Psoas muscle (tissue), 8 donors: ENCODE measurements around the gene ANGEL1. TPM values are rescaled to one million over a fixed set of nuclear protein-coding genes. Genes with fewer than 3 reads are reported as not detected.

Experiments used
- ATAC-seq, 4 donors: fragments of 200-7000 bp; cut with Tn5 transposase; one replicate each; pipeline ENCODE4 v1.9.1; 2020; ENCODE audit warnings: moderate library complexity in 3 of 4, mild to moderate bottlenecking in 2 of 4
- DNase-seq, 2 donors: peaks; one replicate each; pipeline ENCODE4 v3.0.0-alpha.2; 2020
- H3K27ac ChIP-seq: fragments of 200-600 bp; one replicate; pipeline ENCODE4 v1.8.0; 2022
- H3K27me3 ChIP-seq, 3 donors: fragments of 200-600 bp in 1 of 3; one replicate each; pipeline versions ENCODE4 v1.6.1 to v1.8.0; 2013 to 2022; ENCODE audit warnings: low read length in 2 of 3, mild to moderate bottlenecking in 2 of 3, moderate library complexity in 1 of 3; ENCODE audit not compliant: insufficient read depth in 3 of 3
- H3K36me3 ChIP-seq, 2 donors: fragments of 200-600 bp in 1 of 2; one replicate each; pipeline versions ENCODE4 v1.6.1 to v1.8.0; 2013 to 2022; ENCODE audit warnings: low read depth in 1 of 2, mild to moderate bottlenecking in 1 of 2, moderate library complexity in 1 of 2; ENCODE audit not compliant: insufficient read depth in 1 of 2
- H3K4me1 ChIP-seq: fragments of 200-600 bp; one replicate; pipeline ENCODE4 v1.8.0; 2022
- H3K4me3 ChIP-seq: fragments of 200-600 bp; one replicate; pipeline ENCODE4 v1.8.0; 2022; ENCODE audit warnings: mild to moderate bottlenecking
- H3K9me3 ChIP-seq: fragments of 200-600 bp; one replicate; pipeline ENCODE4 v1.8.0; 2022
- WGBS, 3 donors: extraction: QIAGEN DNeasy Blood & Tissue Kit; methylation state at CpG; one replicate each; pipeline versions ENCODE4 v1.1.6 to v1.1.7; 2013; 5-methylcytosine and 5-hydroxymethylcytosine counted together
- intact Hi-C, 2 donors: fragments of 100-400 bp; cut with DNase I; formaldehyde crosslinking; loops; one replicate each; pipeline versions ENCODE4 v1.11.0 to v1.14.2; 2022
- polyA plus RNA-seq, 3 donors: library from polyadenylated mRNA; stranded (reverse); fragments of 200-250 nt; gene quantifications; one replicate each; pipeline ENCODE4 v1.2.3, GENCODE V29; 2013
- total RNA-seq, 4 donors: library from RNA; stranded (reverse); fragmentation: NEBNext Ultra II Directional in 2 of 4; extraction: Animal tissue kit (Norgen Biotek cat#: 25700) in 2 of 4; gene quantifications; one replicate each; pipeline versions ENCODE4 v1.2.1 to v1.2.4, GENCODE V29; 2021 to 2023
- TF ChIP-seq, protein P1 (sequence below): fragments of 200-600 bp; IDR thresholded peaks from one replicate; pipeline ENCODE4 v1.8.0; 2022; ENCODE audit warnings: antibody characterized with exemption
- donor health status: healthy with polysubstance abuse.
- donor health status: DM: no; HTN: no; CAD: no; lungs with moderate emphysema.
- donor health status: Bipolar disorder and iron deficiency.
- donor health status: healthy.
- donor health status: DM: yes; HTN: yes; CAD: no.
- donor health status: DM: no; HTN: no; CAD: no.
- donor health status: DM: no; HTN: no; CAD: no.
- donor health status: DM: yes; HTN: yes; CAD: no.

The ANGEL1 gene
- total and polyA plus RNA-seq, 7 donors: 4.5 to 14.1 (median 10.6) TPM

DNA sequence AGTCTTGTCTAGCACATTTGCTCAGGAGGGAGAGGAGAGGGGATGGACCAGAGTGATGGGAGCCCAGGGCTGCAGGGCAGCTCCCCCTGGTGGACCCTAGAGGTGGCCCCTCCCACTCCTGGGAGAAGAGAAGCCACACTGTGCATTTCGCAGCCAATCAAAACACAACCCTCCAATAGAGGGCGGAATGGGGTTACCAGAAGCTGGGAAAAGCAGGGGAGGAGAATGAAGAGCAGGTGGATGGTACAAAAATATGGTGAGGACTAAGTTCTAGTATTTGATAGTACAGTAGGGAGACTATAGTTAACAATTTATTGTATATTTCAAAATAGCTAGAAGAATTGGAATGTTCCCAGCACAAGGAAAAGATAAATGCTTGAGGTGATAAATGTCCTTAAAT, 27.8 kb downstream of the ANGEL1 start:
- intact Hi-C loops: loop anchor here (2.0 to 5.0 kb wide), 2 partner anchors 73 to 74 kb away; no protein-coding TSS in a partner anchor
- Histone ChIP-seq H3K9me3 (no peaks in the 10 kb centered on the region), H3K36me3 (peaks cover 0 to 73% of the 10 kb centered on the region in 2 donors), H3K27me3 (no peaks in the 10 kb centered on the region), H3K4me1 (peaks cover 12% of the 10 kb centered on the region), H3K27ac (no peak overlapping the region), H3K4me3 (no peak overlapping the region)
- peak; percentile 76 to 85 for DNase-seq
- WGBS, 3 donors: 24 to 34% (median 31%) methylated on average over 2 of the region's 2 CpGs
- peak; percentile 84 to 95 (median 92) for ATAC-seq
- TF ChIP-seq, protein P1, sequence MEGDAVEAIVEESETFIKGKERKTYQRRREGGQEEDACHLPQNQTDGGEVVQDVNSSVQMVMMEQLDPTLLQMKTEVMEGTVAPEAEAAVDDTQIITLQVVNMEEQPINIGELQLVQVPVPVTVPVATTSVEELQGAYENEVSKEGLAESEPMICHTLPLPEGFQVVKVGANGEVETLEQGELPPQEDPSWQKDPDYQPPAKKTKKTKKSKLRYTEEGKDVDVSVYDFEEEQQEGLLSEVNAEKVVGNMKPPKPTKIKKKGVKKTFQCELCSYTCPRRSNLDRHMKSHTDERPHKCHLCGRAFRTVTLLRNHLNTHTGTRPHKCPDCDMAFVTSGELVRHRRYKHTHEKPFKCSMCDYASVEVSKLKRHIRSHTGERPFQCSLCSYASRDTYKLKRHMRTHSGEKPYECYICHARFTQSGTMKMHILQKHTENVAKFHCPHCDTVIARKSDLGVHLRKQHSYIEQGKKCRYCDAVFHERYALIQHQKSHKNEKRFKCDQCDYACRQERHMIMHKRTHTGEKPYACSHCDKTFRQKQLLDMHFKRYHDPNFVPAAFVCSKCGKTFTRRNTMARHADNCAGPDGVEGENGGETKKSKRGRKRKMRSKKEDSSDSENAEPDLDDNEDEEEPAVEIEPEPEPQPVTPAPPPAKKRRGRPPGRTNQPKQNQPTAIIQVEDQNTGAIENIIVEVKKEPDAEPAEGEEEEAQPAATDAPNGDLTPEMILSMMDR: peak; percentile 74

DNA sequence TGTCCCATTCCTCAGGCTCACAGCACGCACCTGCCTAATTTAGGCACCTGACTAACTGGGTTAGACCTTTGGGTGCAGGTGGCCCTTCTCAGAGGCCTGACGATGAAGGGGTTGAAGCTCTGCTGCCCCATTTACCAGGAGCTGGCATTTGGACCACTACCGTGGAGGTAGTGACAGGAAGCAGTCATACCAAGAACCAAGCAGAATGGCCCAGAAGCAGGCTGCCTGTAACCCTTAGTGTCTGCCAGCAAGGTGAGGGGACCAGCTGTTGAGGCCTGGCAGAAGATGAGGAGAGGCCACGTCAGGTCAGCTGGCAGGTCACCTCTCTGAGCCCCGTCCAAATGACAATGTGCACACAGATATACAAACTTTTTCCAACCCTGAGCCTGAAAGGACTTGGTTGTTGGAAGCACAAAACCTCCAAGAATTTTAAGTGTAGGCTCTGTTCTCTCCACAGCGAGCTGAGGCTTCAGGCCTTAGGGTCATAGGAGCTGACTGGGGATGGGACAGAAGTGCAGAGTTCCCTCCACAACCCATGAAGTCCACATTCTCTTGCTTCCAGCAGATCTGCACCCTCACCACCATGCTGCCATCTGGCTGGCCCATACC, 28.3 kb downstream of the ANGEL1 start:
- H3K4me1 ChIP-seq: peaks cover 12% of the 10 kb centered on the region
- ATAC-seq (peak in 1 of 4 donors; percentile 6), DNase-seq (no peak)
- intact Hi-C loops: loop anchor here (2.0 to 5.0 kb wide), 2 partner anchors 72 to 74 kb away; no protein-coding TSS in a partner anchor
- WGBS, 3 donors: 45 to 67% (median 47%) methylated on average over 6 of the region's 6 CpGs
- no peak overlapping the region for H3K27ac ChIP-seq
- no peaks in the 10 kb centered on the region for H3K9me3 ChIP-seq
- H3K27me3 ChIP-seq: no peaks in the 10 kb centered on the region
- TF ChIP-seq, protein P1: no peak
- H3K36me3 ChIP-seq: peaks cover 0 to 68% of the 10 kb centered on the region in 2 donors
- no peak overlapping the region for H3K4me3 ChIP-seq

DNA sequence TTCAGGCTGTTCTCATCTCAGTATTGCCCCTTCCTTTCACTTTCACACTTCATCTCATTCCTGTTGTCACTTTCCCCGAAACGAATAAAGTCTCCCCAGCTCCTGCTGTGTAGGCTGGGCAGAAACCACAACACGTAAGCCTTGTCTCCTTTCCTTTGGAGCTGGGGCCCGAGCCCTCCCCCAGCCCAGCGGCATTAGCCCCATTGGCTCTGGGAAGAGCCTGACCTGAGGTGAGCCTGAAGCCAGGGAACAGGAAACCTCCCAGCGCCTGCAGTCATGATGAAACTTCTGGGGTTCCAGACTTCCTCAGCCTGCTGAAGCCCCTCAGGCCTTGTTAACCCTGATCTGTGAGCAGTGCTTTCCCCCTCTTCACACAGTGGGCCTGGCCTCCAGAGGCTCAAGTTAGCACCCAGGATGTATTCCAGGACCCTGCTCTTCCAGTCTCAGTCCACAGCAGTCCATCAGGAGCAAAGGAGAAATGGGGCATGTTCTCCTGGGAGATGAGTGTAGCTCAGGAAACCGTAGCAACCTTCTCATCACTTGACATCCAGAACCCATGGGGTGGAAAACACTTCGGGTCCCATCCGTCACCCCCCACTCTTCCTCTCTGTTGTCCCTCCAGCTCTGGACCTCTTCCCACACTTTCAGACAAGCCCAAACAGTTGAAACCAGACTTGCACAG, 29.7 kb downstream of the ANGEL1 start:
- no peak for DNase-seq
- WGBS, 3 donors: 54 to 59% (median 58%) methylated on average over 9 of the region's 9 CpGs
- ATAC-seq: no peak
- H3K4me1 ChIP-seq: peaks cover 12% of the 10 kb centered on the region
- H3K27me3 ChIP-seq: no peaks in the 10 kb centered on the region
- H3K27ac ChIP-seq: peak overlapping the region; percentile 23
- intact Hi-C loops: loop anchor here in 1 of 2 donors (5.0 kb wide), 1 partner anchor 71 kb away; no protein-coding TSS in a partner anchor
- no peak overlapping the region for H3K4me3 ChIP-seq
- peaks cover 0 to 54% of the 10 kb centered on the region in 2 donors for H3K36me3 ChIP-seq
- TF ChIP-seq, protein P1: no peak
- H3K9me3 ChIP-seq: no peaks in the 10 kb centered on the region

DNA sequence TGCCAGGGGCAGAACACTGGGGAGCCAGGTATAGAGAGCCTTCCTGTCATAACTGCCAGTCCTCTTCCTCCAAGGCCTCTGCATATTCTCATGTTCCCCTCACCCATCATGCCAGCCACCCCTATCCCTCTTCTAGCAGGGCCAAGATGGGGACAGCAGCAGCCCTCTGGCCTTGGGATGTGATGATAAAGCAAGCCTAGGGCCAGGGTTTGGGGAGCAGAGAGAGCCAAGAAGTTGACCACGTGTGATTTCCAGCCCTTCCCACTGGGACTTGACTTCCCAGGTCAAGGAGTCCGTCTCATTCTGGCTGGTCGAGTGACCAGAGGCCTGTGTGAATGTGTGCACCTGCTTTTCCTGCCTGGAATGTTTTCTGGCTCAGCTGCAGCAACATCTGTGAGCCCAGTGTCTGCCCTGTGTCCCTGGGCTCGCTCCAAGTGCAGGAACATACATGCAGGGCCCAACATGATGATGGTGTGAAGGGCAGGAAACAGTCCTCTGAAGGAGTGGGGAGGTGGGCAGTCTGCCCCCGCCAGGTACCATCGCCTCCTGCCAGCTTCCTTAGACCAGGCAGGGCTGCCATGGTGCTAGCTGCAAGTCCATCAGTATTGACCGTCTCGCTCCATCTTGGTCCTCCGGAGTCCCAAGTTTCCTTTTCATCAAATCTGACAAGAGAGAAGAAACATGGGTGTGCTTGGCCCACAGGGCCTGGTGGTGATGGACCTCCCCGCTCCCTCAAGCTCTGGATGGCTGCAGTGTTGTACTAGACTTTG, 30.4 kb downstream of the ANGEL1 start:
- DNase-seq: no peak
- H3K4me1 ChIP-seq: peaks cover 12% of the 10 kb centered on the region
- no peaks in the 10 kb centered on the region for H3K9me3 ChIP-seq
- WGBS, 3 donors: 69 to 73% (median 71%) methylated on average over 10 of the region's 10 CpGs
- H3K27me3 ChIP-seq: no peaks in the 10 kb centered on the region
- peak in 1 of 4 donors; percentile 17 for ATAC-seq
- TF ChIP-seq, protein P1: no peak
- H3K27ac ChIP-seq: peak overlapping the region; percentile 23
- intact Hi-C loops: loop anchor here in 1 of 2 donors (5.0 kb wide), 1 partner anchor 70 kb away; no protein-coding TSS in a partner anchor
- H3K4me3 ChIP-seq: no peak overlapping the region
- peaks cover 0 to 47% of the 10 kb centered on the region in 2 donors for H3K36me3 ChIP-seq
